Measurements from ENCODE around the gene IL4I1. TPM values are rescaled to one million over a fixed set of nuclear protein-coding genes. Genes with fewer than 3 reads are reported as not detected.

IL4I1 gene
- total and polyA plus RNA-seq, 2 of the 8 experiments (the other 6 are each of a cell fraction or from before 2014, with no cell fraction given), result 0.41 to 0.76 TPM

GRCh38 chr19:49932731-49933131, 36.0 kb upstream of the IL4I1 start:
- H3K56ac ChIP-seq (replicated peaks; ENCODE audit: insufficient read length, low read depth, low read length), result no peak overlapping the region
- H4K20me1 ChIP-seq (replicated peaks in 1 of 2; ENCODE audit: control insufficient read depth in 1 of 2, insufficient read depth in 2 of 2, low read length in 2 of 2), result no peaks in the 10 kb centered on the region
- no peaks in the 10 kb centered on the region for H3K27me3 ChIP-seq (replicated peaks in 1 of 4; ENCODE audit: control insufficient read depth in 3 of 4, extremely low read depth in 1 of 4, insufficient read depth in 3 of 4, low read length in 3 of 4)
- peaks cover 0 to 2% (median under 1%) of the 10 kb centered on the region in 4 experiments; a peak in 3 of 7 replicates for H3K4me1 ChIP-seq (replicated peaks in 1 of 4; ENCODE audit: control insufficient read depth in 3 of 4, insufficient read depth in 4 of 4, low read length in 3 of 4)
- no peak overlapping the region for H2BK120ac ChIP-seq (replicated peaks; ENCODE audit: low read depth, low read length)
- no peak overlapping the region for H2BK12ac ChIP-seq (ENCODE audit: low read depth, low read length)
- no peak overlapping the region for H3K4me2 ChIP-seq (ENCODE audit: insufficient read depth in 1 of 2, low read depth in 2 of 2, low read length in 2 of 2)
- H3K4me3 ChIP-seq (ENCODE audit: extremely low read depth in 1 of 4, insufficient read depth in 2 of 4, low read depth in 3 of 4, low read length in 4 of 4), result no peak overlapping the region
- H3K4ac ChIP-seq (replicated peaks; ENCODE audit: insufficient read length, low read depth, low read length), result no peak overlapping the region
- H4K8ac ChIP-seq (ENCODE audit: extremely low read depth, insufficient read depth, low read length), result no peak overlapping the region
- H2BK15ac ChIP-seq (ENCODE audit: low read length), result no peak overlapping the region
- TF ChIP-seq ZNF274 (IDR thresholded peaks at IDR 0.05; ENCODE audit: borderline replicate concordance, extremely low read depth, low read length) (no peak), SRF (IDR thresholded peaks at IDR 0.05; ENCODE audit: low read depth, low read length) (no peak), RAD21 (IDR thresholded peaks at IDR 0.05 in 1 of 2, conservative IDR thresholded peaks at IDR 0.05 in 1 of 2; ENCODE audit: low read depth in 2 of 2, low read length in 2 of 2) (no peak)
- 89% methylated on average over 18 of the region's 25 CpGs; no CpG with 5 or more reads in 1 of the 2 experiments for WGBS, 2 experiments (ENCODE audit: extremely low coverage in 1 of 2, insufficient coverage in 1 of 2, insufficient read length in 1 of 2, insufficient replicate concordance in 2 of 2, low coverage in 1 of 2, low lambda C conversion rate in 2 of 2, missing lambda C conversion rate in 1 of 2)
- DNase-seq (ENCODE audit: low read depth in 1 of 2, low spot score in 2 of 2), result no peak
- no peak for FAIRE-seq
- H3K27ac ChIP-seq (ENCODE audit: low read depth, low read length), result no peak overlapping the region
- H3K23me2 ChIP-seq (ENCODE audit: low read depth, low read length), result peaks cover 9% of the 10 kb centered on the region
- no peak overlapping the region for H3K18ac ChIP-seq (ENCODE audit: extremely low read depth, low read length)
- POLR2A ChIA-PET (ENCODE audit: partially characterized antibody), result interaction anchor here (0.8 to 4.1 kb wide), 8 partner anchors 8 to 52 kb away, joined by 4 to 36 read pairs (median 6); no protein-coding TSS in a partner anchor
- peaks cover 0 to 1% (median under 1%) of the 10 kb centered on the region in 4 experiments; a peak in 5 of 8 replicates for H3K36me3 ChIP-seq (ENCODE audit: control insufficient read depth in 2 of 4, insufficient read depth in 4 of 4, low read length in 3 of 4)
- H3K9me3 ChIP-seq (ENCODE audit: insufficient read depth in 2 of 2, low read depth in 1 of 2, low read length in 1 of 2), result no peaks in the 10 kb centered on the region
- no peak overlapping the region for H3K14ac ChIP-seq (ENCODE audit: insufficient read length)
- CTCF ChIA-PET (ENCODE audit: partially characterized antibody), result interaction anchor here (1.0 to 1.6 kb wide), 2 partner anchors 45 to 51 kb away, joined by 3 to 14 read pairs; no protein-coding TSS in a partner anchor
- no peak overlapping the region for H4K5ac ChIP-seq (ENCODE audit: insufficient read length, low read depth, low read length)
- H2AFZ ChIP-seq (ENCODE audit: low read length), result no peak overlapping the region
- H3K9ac ChIP-seq (replicated peaks in 1 of 4; ENCODE audit: extremely low read depth in 1 of 4, low read depth in 3 of 4, low read length in 3 of 4), result no peak overlapping the region
- H4K91ac ChIP-seq (replicated peaks; ENCODE audit: insufficient read length, low read length), result no peak overlapping the region
- no peak overlapping the region for H2BK5ac ChIP-seq (ENCODE audit: low read depth, low read length)
- no peak overlapping the region for H2AK5ac ChIP-seq (ENCODE audit: low read depth, low read length)
- peaks cover 5 to 14% of the 10 kb centered on the region in 2 experiments for H3K79me2 ChIP-seq (ENCODE audit: control insufficient read depth in 1 of 2, insufficient read depth in 2 of 2, low read length in 2 of 2)
- H2BK20ac ChIP-seq (ENCODE audit: low read length), result no peak overlapping the region
- no peak overlapping the region for H3K23ac ChIP-seq (ENCODE audit: insufficient read length)
- H3K79me1 ChIP-seq (ENCODE audit: low read depth, low read length), result peaks cover 3% of the 10 kb centered on the region; the same call in 1 of the 2 replicates

All from H1 (cell line).